Uterus (tissue), 2 donors: ENCODE measurements around the gene VASP.

Experiments
- CTCF ChIP-seq, 4 experiments: fragments of 200-600 bp in 2 of 4; fragments of 450-650 bp in 2 of 4; sonication (generic) in 2 of 4; IDR thresholded peaks; one replicate each; pipeline ENCODE4 v1.5.1; 2016 to 2019; ENCODE audit warnings: antibody characterized with exemption in 4 of 4, mild to moderate bottlenecking in 2 of 4, moderate library complexity in 1 of 4
- POLR2A ChIP-seq, 2 donors: fragments of 450-650 bp; IDR thresholded peaks; one replicate each; pipeline ENCODE4 v1.6.1; 2016; ENCODE audit warnings: antibody characterized with exemption in 2 of 2, mild to moderate bottlenecking in 1 of 2, moderate library complexity in 1 of 2

- TF ChIP-seq POLR2A (IDR thresholded peaks at IDR 0.05) (no peak), CTCF (IDR thresholded peaks at IDR 0.05) (no peak)
These were observed 38.5 kb upstream of the VASP start for GRCh38 chr19:45468803-45469131.
